Raji (cell line): Measurements from ENCODE around the gene ATP8B4.

Source experiments
- POLR2A ChIP-seq: IDR thresholded peaks from 2 replicates; pipeline ENCODE4 v1.6.1; 2011; ENCODE audit warnings: low read depth, low read length, control low read depth; ENCODE audit not compliant: insufficient read depth

ATP8B4 gene

GRCh38 chr15:49830391-49830790, 288.6 kb downstream of the ATP8B4 start:
- TF ChIP-seq POLR2A, result no peak

- TF ChIP-seq POLR2A, result no peak
Measured at GRCh38 chr15:49827311-49827710, 291.7 kb downstream of the ATP8B4 start.

- no peak for TF ChIP-seq POLR2A
Measured at GRCh38 chr15:49826640-49827234, 292.3 kb downstream of the ATP8B4 start.

GRCh38 chr15:49824775-49825099, 294.3 kb downstream of the ATP8B4 start:
- TF ChIP-seq POLR2A, result no peak

GRCh38 chr15:49823987-49824774, 294.9 kb downstream of the ATP8B4 start:
- TF ChIP-seq POLR2A, result no peak

- TF ChIP-seq POLR2A, result no peak
Measured at GRCh38 chr15:49817100-49817499, 301.9 kb downstream of the ATP8B4 start.

- no peak for TF ChIP-seq POLR2A
Measured at GRCh38 chr15:49815950-49816349, 303.1 kb downstream of the ATP8B4 start.

GRCh38 chr15:49815526-49815925, 303.5 kb downstream of the ATP8B4 start:
- TF ChIP-seq POLR2A, result no peak

- no peak for TF ChIP-seq POLR2A
Measured at GRCh38 chr15:49814709-49815108, 304.3 kb downstream of the ATP8B4 start.

- TF ChIP-seq POLR2A, result no peak
Measured at GRCh38 chr15:49813625-49814024, 305.4 kb downstream of the ATP8B4 start.

GRCh38 chr15:49810720-49811119, 308.3 kb downstream of the ATP8B4 start:
- TF ChIP-seq POLR2A, result no peak

GRCh38 chr15:49809894-49810609, 309.0 kb downstream of the ATP8B4 start:
- no peak for TF ChIP-seq POLR2A

GRCh38 chr15:49808341-49808740, 310.7 kb downstream of the ATP8B4 start:
- TF ChIP-seq POLR2A, result no peak
